G401 (cell line): ENCODE data around the gene MRPS31. TPM values are rescaled to one million over a fixed set of nuclear protein-coding genes. Genes with fewer than 3 reads are reported as not detected.
"Not testable (repeated sequence)": the region's sequence is repeated elsewhere in the genome, so short reads cannot be mapped to it uniquely, and the experiment has no call there.

Experiments
- DNase-seq: peaks from one replicate; pipeline ENCODE4 v3.0.0-alpha.2; 2015; ENCODE audit warnings: low spot score
- in situ Hi-C: cut with HindIII; loops from 2 replicates; pipeline ENCODE4 v1.10.0; 2016; ENCODE audit warnings: low sequenced_read_pairs, mixed read lengths
- total RNA-seq: library from RNA; depleted of rRNA; stranded (reverse); fragments of >200 nt; shearing (Covaris generic); gene quantifications from 2 replicates; pipeline ENCODE4 v1.2.3, GENCODE V29; 2014

Gene MRPS31
- total RNA-seq, 1 experiment from 2014 or later = 42.3 TPM

- DNase-seq = no peak
- in situ Hi-C loops = no loop called here
Observed at GRCh38 chr13:40770609-40770933, 419 bp downstream of the MRPS31 start.

- in situ Hi-C loops = no loop called here
- no peak for DNase-seq
Observed at GRCh38 chr13:40769970-40770369, 1.0 kb downstream of the MRPS31 start.

GRCh38 chr13:40765602-40766001, 5.4 kb downstream of the MRPS31 start:
- in situ Hi-C loops = no loop called here
- DNase-seq = no peak

- no peak for DNase-seq
- in situ Hi-C loops = no loop called here
Observed at GRCh38 chr13:40764587-40765403, 6.2 kb downstream of the MRPS31 start.

- in situ Hi-C loops = no loop called here
- no peak for DNase-seq
Observed at GRCh38 chr13:40762849-40763248, 8.1 kb downstream of the MRPS31 start.

- in situ Hi-C loops = no loop called here
- DNase-seq = no peak
Observed at GRCh38 chr13:40758811-40759210, 12.2 kb downstream of the MRPS31 start.

- in situ Hi-C loops = no loop called here
- no peak for DNase-seq
Observed at GRCh38 chr13:40756042-40756441, 14.9 kb downstream of the MRPS31 start.

GRCh38 chr13:40755082-40755700, 15.8 kb downstream of the MRPS31 start:
- in situ Hi-C loops = no loop called here
- DNase-seq = no peak

GRCh38 chr13:40749327-40749726, 21.7 kb downstream of the MRPS31 start:
- no peak for DNase-seq
- in situ Hi-C loops = no loop called here

- DNase-seq, in situ Hi-C loops: not testable (repeated sequence)
Observed at GRCh38 chr13:40735232-40735548, 35.8 kb downstream of the MRPS31 start.

- in situ Hi-C loops, DNase-seq: not testable (repeated sequence)
Observed at GRCh38 chr13:40734536-40735231, 36.3 kb downstream of the MRPS31 start.

- in situ Hi-C loops = no loop called here
Observed at GRCh38 chr13:40732658-40733057, 38.3 kb downstream of the MRPS31 start.

GRCh38 chr13:40728595-40728994, 42.4 kb downstream of the MRPS31 start:
- in situ Hi-C loops = no loop called here

More at GRCh38 chr13:40732658-40733057, 38.3 kb downstream of the MRPS31 start:
- DNase-seq = no peak

GRCh38 chr13:40714433-40714832, 56.6 kb downstream of the MRPS31 start:
- in situ Hi-C loops, DNase-seq: not testable (repeated sequence)

More at GRCh38 chr13:40728595-40728994, 42.4 kb downstream of the MRPS31 start:
- DNase-seq = no peak

GRCh38 chr13:40706439-40706838, 64.6 kb downstream of the MRPS31 start:
- no peak for DNase-seq
- in situ Hi-C loops = no loop called here

- in situ Hi-C loops = no loop called here
- DNase-seq = no peak
Observed at GRCh38 chr13:40697711-40698110, 73.3 kb downstream of the MRPS31 start.

GRCh38 chr13:40694426-40694825, 76.6 kb downstream of the MRPS31 start:
- no peak for DNase-seq
- in situ Hi-C loops = no loop called here

- no peak for DNase-seq
- in situ Hi-C loops = no loop called here
Observed at GRCh38 chr13:40692946-40693345, 78.0 kb downstream of the MRPS31 start.

GRCh38 chr13:40688781-40689180, 82.2 kb downstream of the MRPS31 start:
- in situ Hi-C loops = no loop called here
- DNase-seq = no peak

GRCh38 chr13:40682449-40683240, 88.3 kb downstream of the MRPS31 start:
- in situ Hi-C loops = no loop called here
- DNase-seq = no peak
